ENCODE results near the gene ABCF2.

The ABCF2 gene

DNA sequence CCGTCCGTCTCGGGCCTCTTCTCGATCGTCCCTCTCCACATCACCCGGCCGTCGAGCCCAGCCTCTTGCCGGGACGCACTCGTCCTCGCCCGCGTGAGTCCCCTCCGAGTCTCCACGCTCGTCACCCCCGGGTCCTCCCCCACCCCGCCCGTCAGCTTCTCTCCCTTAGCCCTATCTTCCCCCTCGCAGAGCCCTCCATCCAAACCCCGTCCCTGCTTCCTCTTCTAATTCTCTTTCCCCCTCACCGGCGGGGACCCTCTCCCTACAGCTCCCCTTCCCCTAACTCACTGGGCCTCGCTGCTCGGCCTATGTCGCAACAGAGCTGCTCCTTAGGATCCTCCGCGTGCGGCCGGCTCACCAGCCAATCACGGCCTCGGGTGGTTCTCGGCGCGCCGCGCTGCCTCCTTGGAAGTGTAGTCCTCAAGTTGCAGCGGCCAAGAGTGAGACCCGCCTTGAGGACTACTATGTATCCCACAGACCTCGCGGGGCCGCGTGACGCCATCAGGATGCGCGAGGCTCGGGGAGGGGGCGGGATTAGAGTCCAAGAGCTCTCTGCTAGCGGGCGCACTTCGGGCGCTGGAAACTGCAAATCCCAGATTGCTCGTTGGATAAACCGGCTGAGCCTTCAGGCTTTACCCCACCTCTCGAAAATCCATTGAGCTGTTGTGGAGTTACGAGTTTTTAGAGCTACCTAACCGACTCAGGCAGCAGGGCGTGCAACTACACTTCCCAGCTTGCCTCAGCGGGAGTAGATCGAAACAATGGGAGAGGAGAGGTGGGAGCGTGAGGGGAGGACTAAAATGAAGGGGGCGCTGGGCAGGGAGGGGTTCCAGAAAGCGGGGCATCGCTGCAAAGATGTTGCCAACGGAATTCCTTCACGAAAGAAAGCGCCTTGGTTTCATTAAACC is at the start of gene ABCF2:
Gene ABCF2 (minus strand): TSS at position 331 of the 908 bp plus-strand sequence. CDS start 747 bp downstream, outside the sequence.
- DNase-seq (ENCODE audit: low read depth) = peak; percentile 98

DNA sequence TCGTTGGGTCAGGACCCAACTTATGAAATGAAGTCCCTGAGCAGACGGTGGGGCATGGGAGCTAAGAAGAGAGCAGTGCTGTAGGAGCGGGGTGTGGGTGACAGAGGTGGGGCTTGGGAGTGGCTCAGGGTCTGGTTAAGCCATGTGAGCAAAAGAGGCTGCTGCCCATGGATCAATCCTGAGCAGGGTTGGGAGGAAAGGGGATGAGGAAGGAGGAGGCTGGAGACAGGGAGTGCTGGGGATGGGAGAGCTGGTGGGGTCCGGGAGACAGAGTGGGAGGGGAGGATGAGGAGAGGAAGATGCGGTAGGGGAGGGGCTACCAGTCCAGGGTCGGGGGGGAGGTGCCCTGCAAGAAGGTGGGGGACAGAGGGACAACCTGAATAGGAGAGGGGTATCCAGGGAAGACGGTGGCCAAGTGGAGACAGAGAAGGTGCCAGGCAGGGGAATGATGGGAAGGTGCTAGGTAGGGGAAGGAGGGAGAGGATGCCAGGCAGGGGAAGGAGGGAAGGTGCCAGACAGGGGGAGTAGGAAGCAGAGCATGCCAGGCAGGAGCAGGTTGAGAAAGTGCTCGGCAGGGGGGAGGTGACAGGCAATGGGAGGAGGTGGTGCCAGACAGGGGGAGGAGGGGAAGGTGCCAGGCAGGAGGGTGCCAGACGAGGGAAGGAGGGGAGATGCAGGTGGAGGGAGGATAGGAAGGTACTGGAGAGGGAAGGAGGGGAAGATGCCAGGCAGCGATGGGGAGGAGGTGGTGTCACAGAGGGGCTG is 49.0 kb upstream of the ABCF2 start:
- DNase-seq (ENCODE audit: low read depth) = no peak

DNA sequence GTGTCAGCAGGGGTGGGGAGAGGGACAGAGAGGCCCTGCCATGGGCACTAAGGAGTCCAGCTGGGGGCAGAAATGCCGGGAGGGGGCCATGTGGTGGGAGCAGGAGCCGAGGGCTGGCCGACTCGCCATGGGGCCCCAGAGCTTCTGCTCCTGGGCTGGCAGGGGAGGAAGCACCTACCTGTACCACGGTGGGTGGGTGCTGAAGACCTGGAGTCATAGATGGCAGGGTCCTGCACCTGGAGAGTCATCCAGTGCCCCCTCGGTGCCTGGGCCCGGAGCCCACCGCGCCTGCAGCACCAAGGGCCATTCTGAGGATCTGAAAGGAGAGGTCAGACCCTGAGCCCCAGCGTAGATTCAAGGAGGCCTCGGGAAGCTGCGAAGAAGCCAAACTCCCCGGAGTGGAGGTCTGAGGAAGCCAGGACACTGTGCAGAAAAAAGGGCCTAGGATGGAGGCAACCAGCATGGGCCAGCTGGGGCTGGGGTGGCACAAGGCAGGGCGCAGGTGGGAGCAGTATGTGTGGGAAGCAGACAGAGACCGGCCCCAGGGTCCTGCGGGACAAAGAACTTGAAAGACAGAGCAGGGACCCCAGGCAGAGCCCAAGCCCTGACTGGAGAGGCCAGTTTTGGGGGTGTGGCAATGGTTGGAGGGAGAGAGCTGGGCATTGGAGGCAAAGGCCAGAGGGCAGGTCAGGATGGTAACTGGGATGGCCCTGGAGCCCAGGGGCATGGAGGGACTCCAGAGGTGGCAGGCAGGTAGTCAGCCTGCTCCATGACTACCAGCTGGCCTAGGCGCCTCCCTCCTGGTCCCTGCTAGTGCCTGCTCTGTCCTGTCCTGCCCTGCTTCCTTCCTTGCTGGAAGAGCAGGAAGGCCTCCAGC is 48.2 kb upstream of the ABCF2 start:
- DNase-seq (ENCODE audit: low read depth) = no peak

DNA sequence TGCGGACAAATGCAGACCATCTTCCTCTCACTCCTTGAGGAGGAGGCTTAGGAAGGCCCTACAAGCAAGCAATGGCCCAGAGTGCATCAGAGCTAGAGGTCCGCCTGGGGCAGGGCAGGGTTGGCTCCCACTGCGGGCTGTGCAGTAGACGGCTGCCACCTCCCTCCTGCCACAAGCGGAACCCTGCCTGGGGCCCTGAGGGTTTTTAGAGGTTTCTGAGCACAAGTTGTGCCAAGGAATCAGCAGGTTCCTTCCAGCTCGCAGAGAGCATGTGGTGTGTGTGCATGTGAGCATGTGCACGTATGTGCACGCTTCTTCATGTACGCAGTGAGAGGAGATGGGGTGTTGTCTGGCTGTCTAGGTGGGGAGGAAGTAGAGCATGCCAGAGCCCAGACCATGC is 47.4 kb upstream of the ABCF2 start:
- no peak for DNase-seq (ENCODE audit: low read depth)

DNA sequence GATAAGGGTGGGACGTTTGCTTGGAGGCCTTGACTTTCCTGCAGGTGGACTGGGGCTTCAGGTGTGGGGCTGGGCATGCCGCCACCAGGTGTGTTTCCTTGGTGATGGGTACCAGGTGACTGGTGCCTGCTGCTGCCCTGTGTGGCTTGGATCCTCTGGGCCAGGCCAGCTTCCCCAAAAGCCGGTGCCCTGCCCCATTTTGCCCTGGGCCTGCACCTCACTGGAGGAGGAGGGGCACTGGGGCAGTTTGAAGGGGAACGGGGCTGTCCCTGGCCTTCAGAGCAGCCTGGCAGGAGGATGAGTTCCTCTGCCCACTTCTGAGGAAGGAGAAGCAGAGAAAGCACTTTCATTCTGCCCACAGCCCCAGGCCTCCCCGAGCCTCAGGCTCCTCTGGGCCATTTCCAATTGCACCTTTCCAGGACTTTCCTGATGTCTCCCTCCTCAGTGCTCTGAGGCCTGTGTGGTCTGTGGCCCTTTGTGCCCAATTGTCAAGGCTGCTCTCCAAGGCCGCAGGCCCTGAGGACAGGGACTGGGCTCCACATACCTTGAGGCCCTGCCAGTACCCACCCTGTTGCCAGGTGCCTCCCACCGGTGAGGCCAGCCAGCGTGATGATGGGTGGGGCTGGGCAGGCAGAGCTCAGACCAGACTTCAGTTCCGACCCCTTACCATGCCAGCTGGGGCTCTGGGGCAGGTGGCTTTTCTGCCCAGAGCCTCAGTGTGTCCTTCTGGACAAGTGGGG is 46.8 kb upstream of the ABCF2 start:
- no peak for DNase-seq (ENCODE audit: low read depth)

DNA sequence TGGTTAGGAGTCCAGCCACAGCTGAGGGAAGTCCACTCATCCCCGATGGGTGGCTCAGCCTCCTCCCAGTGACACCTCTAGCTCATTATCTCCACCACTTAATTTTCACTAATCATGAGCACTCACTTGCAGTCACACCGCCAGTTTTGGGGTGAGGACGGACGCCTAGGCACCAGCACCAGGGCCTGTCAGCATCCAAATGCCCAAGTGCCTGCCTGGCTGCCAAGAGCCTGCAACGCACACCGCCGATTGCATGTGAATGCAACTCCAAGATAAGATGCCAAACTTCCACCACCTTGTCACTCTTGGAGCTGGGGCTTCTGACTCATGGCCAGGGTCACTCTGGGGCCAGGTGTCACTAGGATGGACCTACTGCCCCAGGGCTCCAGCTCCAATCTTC is 45.9 kb upstream of the ABCF2 start:
- DNase-seq (ENCODE audit: low read depth) = no peak

DNA sequence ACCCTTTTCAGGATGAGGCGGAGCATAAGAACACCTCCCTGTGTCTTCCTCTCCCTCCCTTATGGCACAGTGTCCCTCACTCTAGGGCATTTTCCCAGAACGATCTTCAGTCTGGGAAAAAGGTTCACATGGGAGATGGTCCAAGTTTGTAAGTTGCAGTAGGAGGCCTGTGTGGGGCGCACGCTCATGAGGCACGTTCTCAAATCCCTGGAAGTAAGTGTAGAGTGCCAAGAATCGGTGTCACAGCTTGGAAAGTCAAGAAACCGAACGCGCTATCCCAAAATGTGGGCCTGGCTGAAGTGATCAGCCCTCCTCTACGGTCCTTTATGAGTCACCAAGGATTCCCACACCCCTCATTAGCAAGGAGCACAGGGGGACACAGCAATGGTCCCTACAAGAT is 45.4 kb upstream of the ABCF2 start:
- DNase-seq (ENCODE audit: low read depth) = no peak

DNA sequence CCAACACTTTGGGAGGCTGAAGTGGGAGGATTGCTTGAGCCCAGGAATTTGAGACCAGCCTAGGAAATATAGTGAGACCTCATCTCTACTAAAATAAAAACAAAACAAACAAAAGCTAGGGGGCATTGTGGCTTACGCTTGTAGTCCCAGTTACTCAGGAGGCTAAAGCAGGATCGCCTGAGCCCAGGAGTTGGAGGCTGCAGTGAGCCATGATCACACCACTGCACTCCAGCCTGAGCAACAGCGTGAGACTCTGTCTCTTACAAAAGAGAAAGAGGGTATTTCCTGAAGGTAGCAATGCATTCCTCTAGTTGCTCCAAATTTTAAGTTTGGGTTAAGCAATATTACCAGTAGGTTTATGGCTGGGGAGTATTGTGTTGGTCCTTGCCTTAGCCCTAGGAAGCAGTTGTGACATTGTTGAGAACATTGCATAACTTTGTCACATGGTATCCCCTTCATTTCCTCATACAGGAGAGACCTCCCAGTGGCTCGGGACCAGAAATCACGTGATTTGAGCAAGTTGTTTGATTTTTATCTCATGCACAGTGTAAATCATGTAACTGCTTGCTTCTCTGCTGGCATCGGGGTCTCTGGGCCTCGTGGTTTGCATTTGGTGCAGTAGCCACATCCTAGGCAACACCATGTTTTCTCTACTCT is 44.8 kb upstream of the ABCF2 start:
- no peak for DNase-seq (ENCODE audit: low read depth)

DNA sequence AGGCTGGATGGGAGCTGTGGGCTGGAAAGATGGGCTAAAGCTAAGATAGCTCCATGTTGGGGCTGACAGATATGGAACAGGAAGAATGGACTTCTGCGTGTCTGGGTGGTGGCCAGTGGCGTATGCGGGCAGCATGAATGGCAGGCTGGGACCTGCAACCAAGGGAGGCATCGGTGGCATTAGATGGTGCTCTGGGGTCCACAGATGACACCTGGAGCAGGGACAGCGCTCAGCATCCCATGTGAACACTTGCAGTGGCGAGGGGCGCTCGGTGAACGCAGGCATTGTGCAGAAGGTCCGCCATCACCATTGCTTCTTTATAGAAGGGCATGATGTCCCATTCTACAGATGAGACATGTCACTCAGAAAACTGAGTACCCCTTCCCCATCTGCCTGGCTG is 42.5 kb upstream of the ABCF2 start:
- DNase-seq (ENCODE audit: low read depth) = no peak

DNA sequence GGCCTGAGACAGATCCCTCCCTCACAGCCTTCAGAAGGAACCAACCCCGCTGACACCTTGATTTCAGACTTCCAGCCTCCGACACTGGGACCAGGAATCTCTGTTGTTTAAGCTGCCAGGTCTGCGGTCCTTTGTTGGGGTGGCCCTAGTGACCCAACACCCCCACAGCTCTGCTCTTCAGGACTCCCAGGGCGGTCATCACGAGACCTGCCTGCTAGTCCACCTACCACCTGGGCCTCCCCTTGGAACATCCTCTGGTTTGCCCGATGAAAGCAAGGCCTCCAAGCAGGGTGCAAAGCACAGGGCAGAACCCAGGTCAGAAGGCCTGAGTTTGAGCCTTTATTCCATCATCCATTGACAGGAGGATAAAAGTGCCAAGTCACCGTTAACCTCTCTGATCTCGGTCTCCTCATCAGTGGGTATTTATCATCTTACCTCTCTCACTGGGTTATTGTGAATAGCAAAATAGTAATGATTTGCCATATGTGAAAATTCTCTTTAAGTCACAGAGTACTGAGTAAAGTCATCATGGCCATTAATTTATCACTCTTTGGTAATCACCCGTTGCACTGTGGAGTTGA is 38.4 kb upstream of the ABCF2 start:
- DNase-seq (ENCODE audit: low read depth) = no peak

DNA sequence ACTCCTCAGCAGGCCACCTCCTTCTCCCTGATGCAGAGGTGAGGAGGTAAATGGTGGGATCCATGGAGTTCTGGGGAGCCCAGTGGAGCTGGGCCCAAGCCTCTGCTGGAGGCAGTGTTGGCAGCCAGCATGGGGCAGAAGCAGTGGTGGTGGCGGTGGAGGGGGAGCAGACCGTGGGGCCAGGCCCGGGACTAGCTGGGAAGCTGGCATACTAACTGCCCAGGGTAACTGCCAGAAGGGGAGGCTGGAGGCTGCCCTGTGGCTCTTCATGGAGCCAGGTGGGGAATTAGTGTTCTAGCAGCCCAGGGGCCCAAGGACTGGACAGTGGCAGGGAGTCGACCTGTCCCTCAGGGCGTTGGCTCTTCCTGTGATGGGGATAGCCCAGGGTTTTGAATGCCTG is 37.6 kb upstream of the ABCF2 start:
- DNase-seq (ENCODE audit: low read depth) = no peak

DNA sequence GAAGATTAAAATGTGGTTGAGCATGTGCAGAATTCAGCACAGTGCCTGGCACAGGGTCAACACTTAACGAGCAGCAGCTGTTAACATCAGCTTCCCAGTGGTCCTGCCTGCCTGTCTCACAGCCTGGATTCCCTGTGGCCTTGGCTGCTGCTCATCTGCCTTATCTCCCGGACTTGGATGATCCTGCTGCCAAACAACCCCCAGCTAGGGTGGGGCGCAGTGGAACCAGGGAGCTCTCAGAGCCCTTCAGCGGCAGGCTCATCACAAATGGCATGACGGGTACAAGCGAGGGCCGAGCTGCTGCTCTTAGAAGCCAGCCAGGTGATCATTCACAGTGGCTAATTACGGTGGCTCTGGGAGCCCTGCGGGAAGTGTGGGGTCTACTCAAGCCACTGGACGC is 34.5 kb upstream of the ABCF2 start:
- DNase-seq (ENCODE audit: low read depth) = no peak

DNA sequence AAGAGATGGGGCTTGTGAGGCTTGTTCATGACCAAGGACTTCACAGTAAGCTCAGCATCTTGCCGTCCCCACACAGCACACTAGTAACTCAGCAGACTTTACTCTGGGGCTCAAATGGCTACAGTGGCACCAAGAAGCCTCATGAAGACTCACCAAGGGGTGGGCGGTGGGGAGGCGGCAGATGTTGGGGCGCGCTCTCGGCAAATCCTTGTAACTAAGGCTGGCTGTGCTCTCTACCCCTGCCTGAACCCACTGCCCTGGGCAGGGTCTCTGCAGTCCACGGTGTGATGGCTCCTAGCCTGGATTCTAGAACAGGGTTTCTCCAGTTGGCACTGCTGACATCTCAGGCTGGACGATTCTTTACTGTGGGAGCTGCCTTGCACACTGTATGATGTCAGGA is 33.9 kb upstream of the ABCF2 start:
- no peak for DNase-seq (ENCODE audit: low read depth)

DNA sequence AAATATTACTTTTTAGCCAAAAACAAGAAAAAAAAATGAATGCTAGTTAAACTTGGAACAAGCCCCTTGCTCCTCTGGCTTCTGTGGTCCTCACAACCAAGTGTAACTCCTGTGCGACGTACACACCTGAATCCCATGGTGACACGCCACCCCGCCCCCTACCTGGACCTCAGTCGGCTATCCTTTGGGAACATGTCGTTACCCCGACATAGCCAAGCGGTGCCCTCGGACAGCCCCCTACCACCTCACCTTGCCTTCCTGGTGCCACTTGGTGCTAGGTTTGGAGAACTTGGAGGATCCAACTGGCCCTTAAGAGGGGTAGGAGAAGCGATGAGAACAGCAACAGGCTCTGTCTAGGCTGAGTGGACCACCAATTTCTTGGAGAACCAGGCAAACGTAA is 33.5 kb upstream of the ABCF2 start:
- no peak for DNase-seq (ENCODE audit: low read depth)

DNA sequence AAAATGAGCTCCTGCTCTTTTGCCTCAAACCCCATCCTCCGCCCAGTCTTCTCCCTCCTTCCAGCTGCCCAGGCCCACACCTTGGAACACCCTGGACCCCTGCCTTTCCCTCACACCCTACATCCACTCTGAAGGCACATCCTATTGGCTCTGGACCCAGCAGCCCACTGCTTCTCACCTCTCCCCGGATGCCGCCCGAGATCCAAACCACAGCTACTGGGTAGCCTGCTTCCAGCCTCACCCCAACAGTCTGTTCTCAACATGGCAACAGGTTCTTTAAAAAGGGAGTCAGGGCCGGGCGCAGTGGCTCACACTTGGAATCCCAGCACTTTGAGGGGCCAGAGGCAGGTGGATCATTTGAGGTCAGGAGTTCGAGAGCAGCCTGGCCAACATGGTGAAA is 31.0 kb upstream of the ABCF2 start:
- DNase-seq (ENCODE audit: low read depth) = no peak

DNA sequence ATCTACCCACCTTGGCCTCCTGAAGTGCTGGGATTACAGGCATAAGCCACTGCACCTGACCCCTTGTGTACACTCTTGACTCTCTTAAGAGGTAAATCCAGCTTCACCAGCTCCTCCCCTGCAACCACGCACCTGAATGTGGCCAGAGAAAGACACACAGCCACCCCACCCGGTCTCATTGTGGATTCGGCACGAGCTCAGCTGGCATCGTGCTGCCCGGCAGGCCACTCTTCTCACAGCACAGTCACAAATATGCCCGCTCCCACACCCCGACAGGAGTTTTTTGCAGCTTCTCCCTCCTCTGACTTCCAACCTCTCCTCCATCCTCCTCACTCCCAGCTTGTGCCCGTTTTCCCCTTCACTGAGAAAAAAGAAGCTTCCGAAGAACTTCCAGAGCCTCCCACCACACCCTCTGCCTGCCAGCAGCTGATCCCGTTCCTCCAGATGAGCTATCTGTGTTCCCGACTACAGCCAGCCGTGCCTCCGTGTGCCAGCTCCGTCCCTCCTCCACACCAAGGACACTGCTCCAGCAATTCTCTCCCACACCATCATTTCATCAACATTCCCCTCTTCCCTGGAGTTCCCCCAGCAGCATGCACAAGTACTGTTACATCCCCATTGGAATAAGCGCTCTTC is 29.5 kb upstream of the ABCF2 start:
- no peak for DNase-seq (ENCODE audit: low read depth)

DNA sequence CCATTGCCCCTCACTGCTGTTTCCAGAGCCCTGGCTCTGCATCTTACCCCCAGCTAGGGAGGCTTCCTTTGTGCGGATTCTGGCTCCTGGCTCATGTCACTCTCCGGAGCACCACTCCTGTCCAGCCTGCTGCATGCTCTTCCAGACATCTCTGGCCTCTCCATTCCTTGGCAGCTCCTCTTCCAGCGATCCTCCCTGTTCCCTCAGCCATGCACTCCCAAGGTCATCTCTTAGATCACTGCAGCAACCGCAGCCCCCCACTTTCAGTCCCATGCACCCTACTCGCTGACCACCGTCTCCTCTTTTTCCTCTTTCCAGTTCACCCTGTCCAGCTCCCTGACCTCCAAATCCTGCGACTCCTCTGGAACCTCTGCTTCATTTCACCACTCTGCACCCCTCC is 28.4 kb upstream of the ABCF2 start:
- no peak for DNase-seq (ENCODE audit: low read depth)

DNA sequence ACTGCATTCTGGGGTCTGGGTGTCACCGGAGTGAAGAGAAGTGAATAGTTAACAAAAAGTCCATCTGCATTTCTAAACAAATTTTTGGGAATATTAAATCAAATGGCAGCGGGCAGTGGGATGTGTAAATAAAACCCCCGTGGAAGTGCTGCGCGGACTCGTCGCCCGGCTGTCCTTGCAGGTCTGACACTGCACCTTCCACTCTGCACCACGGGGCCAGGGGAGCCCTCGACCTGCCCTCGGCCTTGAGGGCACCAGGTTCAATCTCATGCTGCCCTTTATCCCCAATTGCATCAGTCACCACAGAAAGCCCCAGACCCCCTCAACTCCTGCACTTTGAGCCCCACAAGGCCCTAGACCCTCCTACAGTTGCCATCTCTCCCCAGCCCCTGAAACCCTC is 27.8 kb upstream of the ABCF2 start:
- no peak for DNase-seq (ENCODE audit: low read depth)

DNA sequence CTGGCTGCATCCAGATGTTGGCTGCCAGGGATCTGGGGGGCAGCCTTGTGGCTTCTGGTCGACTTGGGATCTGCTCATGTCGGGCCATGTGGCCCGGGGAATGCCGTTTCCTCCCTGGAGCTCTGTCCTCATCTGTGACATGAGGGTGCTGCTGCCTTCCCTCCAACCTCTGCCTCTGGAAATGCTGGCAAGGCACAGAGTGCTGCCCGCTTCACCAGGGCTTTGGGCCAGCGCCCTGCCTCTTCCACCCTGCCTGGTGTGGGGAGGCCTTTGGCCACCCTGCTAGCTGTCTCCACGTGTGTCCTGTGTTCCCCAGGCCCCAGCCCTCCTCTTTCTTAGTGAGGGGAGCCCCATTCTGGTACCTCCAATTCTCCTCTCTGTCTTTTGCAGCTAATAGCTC is 27.3 kb upstream of the ABCF2 start:
- DNase-seq (ENCODE audit: low read depth) = no peak

Measured in GM04504 (cell line).